SK-N-SH treated with all-trans-retinoic acid at 6 μM for 48 hours (cell line): ENCODE data around the gene CD300A.

ENCODE experiments used
- ATAC-seq: fragments of 200-7000 bp; cut with Tn5 transposase; 3 replicates; pipeline ENCODE4 v1.9.1; 2020; ENCODE audit warnings: mild to moderate bottlenecking, moderate library complexity
- ARNTL ChIP-seq: fragments of 450-650 bp; formaldehyde crosslinking; IDR thresholded peaks from 2 replicates; pipeline ENCODE4 v1.5.0; 2020; ENCODE audit warnings: low read depth, mild to moderate bottlenecking, moderate library complexity, borderline replicate concordance
- BACH2 ChIP-seq: fragments of 250-450 bp; sonication (Bioruptor Pico); IDR thresholded peaks from 2 replicates; pipeline ENCODE4 v1.9.0; 2021; ENCODE audit warnings: mild to moderate bottlenecking, borderline replicate concordance
- CSDC2 ChIP-seq: fragments of 250-450 bp; sonication (Bioruptor Pico); IDR thresholded peaks from 2 replicates; pipeline ENCODE4 v1.5.0; 2020; ENCODE audit warnings: mild to moderate bottlenecking, moderate library complexity
- ESRRG ChIP-seq: fragments of 250-450 bp; sonication (Bioruptor Pico); IDR thresholded peaks from 2 replicates; pipeline ENCODE4 v1.6.1; 2021; ENCODE audit warnings: mild to moderate bottlenecking
- ISL1 ChIP-seq: fragments of 250-450 bp; sonication (Bioruptor Pico); IDR thresholded peaks from 2 replicates; pipeline ENCODE4 v2.1.2; 2022; ENCODE audit warnings: mild to moderate bottlenecking, moderate library complexity
- OSR1 ChIP-seq: fragments of 250-450 bp; sonication (Bioruptor Pico); IDR thresholded peaks from 2 replicates; pipeline ENCODE4 v1.8.0; 2022; ENCODE audit warnings: moderate library complexity, mild to moderate bottlenecking, inconsistent platforms
- PPARA ChIP-seq: fragments of 250-450 bp; sonication (Bioruptor Pico); IDR thresholded peaks from 2 replicates; pipeline ENCODE4 v1.5.0; 2020; ENCODE audit warnings: mild to moderate bottlenecking, borderline replicate concordance
- RARB ChIP-seq: fragments of 250-450 bp; sonication (Bioruptor Pico); IDR thresholded peaks from 2 replicates; pipeline ENCODE4 v1.8.0; 2021; ENCODE audit warnings: mild to moderate bottlenecking, moderate library complexity
- SNAI2 ChIP-seq: fragments of 250-450 bp; sonication (Bioruptor Pico); IDR thresholded peaks from 2 replicates; pipeline ENCODE4 v1.5.0; 2020; ENCODE audit warnings: mild to moderate bottlenecking, moderate library complexity
- TCF4 ChIP-seq: fragments of 250-450 bp; sonication (Bioruptor Pico); IDR thresholded peaks from 2 replicates; pipeline ENCODE4 v1.8.0; 2021; ENCODE audit warnings: mild to moderate bottlenecking, moderate library complexity, borderline replicate concordance
- TOX ChIP-seq: fragments of 250-450 bp; sonication (Bioruptor Pico); IDR thresholded peaks from 2 replicates; pipeline ENCODE4 v1.8.0; 2021; ENCODE audit warnings: mild to moderate bottlenecking, moderate library complexity, borderline replicate concordance
- ZC3H10 ChIP-seq: fragments of 250-450 bp; sonication (Bioruptor Pico); IDR thresholded peaks from 2 replicates; pipeline ENCODE4 v1.5.1; 2021; ENCODE audit warnings: mild to moderate bottlenecking, moderate library complexity
- ZFP3 ChIP-seq: fragments of 250-450 bp; sonication (Bioruptor Pico); IDR thresholded peaks from 2 replicates; pipeline ENCODE4 v1.5.0; 2020; ENCODE audit warnings: mild to moderate bottlenecking, moderate library complexity
- ZNF565 ChIP-seq: fragments of 450-650 bp; formaldehyde crosslinking; conservative IDR thresholded peaks from 2 replicates; pipeline ENCODE4 v1.5.0; 2020; ENCODE audit warnings: low read depth, mild to moderate bottlenecking, moderate library complexity
- ZNF70 ChIP-seq: fragments of 450-650 bp; formaldehyde crosslinking; IDR thresholded peaks from 2 replicates; pipeline ENCODE4 v1.5.0; 2020; ENCODE audit warnings: mild to moderate bottlenecking, moderate library complexity
- ZNF8 ChIP-seq: fragments of 450-650 bp; formaldehyde crosslinking; IDR thresholded peaks from 2 replicates; pipeline ENCODE4 v1.5.0; 2020; ENCODE audit warnings: mild to moderate bottlenecking, moderate library complexity
- TF ChIP-seq, protein P1 (sequence below): fragments of 250-450 bp; sonication (Bioruptor Pico); IDR thresholded peaks from 2 replicates; pipeline ENCODE4 v1.8.0; 2021; ENCODE audit warnings: low read depth, mild to moderate bottlenecking, moderate library complexity, borderline replicate concordance
- TF ChIP-seq, protein P2 (sequence below): fragments of 250-450 bp; sonication (Bioruptor Pico); IDR thresholded peaks from 2 replicates; pipeline ENCODE4 v1.5.0; 2020; ENCODE audit warnings: mild to moderate bottlenecking, moderate library complexity
- TF ChIP-seq, protein P3 (sequence below): fragments of 250-450 bp; sonication (Bioruptor Pico); IDR thresholded peaks from 2 replicates; pipeline ENCODE4 v1.5.1; 2021; ENCODE audit warnings: mild to moderate bottlenecking, moderate library complexity
- TF ChIP-seq, protein P4 (sequence below): fragments of 250-450 bp; sonication (Bioruptor Pico); IDR thresholded peaks from 2 replicates; pipeline ENCODE4 v1.5.1; 2020; ENCODE audit warnings: low read depth, mild to moderate bottlenecking, moderate library complexity
- TF ChIP-seq, protein P5 (sequence below): fragments of 250-450 bp; sonication (Bioruptor Pico); IDR thresholded peaks from 2 replicates; pipeline ENCODE4 v1.8.0; 2020; ENCODE audit warnings: mild to moderate bottlenecking, moderate library complexity, borderline replicate concordance

The CD300A gene

DNA sequence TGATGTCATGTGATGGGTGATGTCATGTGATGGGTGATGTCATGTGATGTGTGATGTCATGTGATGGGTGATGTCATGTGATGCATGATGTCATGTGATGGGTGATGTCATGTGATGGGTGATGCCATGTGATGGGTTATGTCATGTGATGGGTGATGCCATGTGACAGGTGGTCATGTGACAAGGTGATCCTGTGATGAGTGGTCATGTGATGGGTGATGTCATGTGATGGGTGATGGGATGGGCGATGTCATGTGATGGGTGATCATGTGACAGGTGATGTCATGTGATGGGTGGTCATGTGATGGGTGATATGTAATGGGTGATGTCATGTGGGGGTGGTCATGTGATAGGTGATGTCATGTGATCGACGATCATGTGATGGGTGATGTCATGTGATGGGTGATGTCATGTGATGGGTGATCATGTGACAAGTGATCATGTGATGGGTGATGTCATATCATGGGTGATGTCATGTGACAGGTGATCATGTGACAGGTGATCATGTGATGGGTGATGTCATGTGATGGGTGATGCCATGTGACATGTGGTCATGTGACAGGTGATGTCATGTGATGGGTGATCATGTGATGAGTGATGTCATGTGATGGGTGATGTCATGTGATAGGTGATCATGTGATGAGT lies 47.7 kb downstream of the CD300A start:
- ATAC-seq, result no peak
- TF ChIP-seq, protein P1, sequence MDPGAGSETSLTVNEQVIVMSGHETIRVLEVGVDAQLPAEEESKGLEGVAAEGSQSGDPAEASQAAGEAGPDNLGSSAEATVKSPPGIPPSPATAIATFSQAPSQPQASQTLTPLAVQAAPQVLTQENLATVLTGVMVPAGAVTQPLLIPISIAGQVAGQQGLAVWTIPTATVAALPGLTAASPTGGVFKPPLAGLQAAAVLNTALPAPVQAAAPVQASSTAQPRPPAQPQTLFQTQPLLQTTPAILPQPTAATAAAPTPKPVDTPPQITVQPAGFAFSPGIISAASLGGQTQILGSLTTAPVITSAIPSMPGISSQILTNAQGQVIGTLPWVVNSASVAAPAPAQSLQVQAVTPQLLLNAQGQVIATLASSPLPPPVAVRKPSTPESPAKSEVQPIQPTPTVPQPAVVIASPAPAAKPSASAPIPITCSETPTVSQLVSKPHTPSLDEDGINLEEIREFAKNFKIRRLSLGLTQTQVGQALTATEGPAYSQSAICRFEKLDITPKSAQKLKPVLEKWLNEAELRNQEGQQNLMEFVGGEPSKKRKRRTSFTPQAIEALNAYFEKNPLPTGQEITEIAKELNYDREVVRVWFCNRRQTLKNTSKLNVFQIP, result no peak
- no peak for TF ChIP-seq SNAI2 (CRISPR knock-in tag)
- TF ChIP-seq ZC3H10 (CRISPR knock-in tag), result no peak
- TF ChIP-seq, protein P2, sequence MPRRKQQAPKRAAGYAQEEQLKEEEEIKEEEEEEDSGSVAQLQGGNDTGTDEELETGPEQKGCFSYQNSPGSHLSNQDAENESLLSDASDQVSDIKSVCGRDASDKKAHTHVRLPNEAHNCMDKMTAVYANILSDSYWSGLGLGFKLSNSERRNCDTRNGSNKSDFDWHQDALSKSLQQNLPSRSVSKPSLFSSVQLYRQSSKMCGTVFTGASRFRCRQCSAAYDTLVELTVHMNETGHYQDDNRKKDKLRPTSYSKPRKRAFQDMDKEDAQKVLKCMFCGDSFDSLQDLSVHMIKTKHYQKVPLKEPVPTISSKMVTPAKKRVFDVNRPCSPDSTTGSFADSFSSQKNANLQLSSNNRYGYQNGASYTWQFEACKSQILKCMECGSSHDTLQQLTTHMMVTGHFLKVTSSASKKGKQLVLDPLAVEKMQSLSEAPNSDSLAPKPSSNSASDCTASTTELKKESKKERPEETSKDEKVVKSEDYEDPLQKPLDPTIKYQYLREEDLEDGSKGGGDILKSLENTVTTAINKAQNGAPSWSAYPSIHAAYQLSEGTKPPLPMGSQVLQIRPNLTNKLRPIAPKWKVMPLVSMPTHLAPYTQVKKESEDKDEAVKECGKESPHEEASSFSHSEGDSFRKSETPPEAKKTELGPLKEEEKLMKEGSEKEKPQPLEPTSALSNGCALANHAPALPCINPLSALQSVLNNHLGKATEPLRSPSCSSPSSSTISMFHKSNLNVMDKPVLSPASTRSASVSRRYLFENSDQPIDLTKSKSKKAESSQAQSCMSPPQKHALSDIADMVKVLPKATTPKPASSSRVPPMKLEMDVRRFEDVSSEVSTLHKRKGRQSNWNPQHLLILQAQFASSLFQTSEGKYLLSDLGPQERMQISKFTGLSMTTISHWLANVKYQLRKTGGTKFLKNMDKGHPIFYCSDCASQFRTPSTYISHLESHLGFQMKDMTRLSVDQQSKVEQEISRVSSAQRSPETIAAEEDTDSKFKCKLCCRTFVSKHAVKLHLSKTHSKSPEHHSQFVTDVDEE (CRISPR knock-in tag), result no peak
- TF ChIP-seq RARB, result no peak
- no peak for TF ChIP-seq TCF4
- TF ChIP-seq ZNF70, result no peak
- TF ChIP-seq TOX (CRISPR knock-in tag), result no peak
- no peak for TF ChIP-seq ISL1 (CRISPR knock-in tag)

DNA sequence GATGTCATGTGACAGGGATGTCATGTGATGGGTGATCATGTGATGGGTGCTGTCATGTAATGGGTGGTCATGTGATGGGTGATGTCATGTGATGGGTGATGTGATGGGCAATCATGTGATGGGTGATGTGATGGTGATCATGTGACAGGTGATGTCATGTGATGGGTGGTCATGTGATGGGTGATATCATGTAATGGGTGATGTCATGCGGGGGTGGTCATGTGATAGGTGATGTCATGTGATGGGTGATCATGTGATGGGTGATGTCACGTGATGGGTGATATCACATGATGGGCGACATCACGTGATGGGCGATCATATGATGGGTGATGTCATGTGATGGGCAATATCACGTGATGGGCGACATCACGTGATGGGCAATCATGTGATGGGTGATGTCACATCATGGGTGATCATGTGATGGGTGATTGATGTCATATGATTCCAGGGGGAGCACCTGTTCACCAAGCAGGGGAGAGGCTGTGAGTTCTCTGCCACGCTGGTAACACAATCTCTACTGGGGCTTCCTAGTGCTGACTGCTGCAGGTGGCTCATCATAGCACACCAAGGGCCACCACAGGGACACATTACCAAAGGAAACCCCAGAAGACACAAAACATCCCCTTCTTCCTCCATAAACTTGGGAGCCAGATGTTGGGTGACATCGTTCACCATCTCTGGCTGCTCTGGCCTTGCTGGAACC lies 48.3 kb downstream of the CD300A start:
- ATAC-seq, result no peak
- TF ChIP-seq ARNTL (CRISPR knock-in tag) (no peak), ESRRG (CRISPR knock-in tag) (no peak), TCF4 (no peak), ZNF565 (CRISPR knock-in tag) (no peak)
- TF ChIP-seq, protein P2 (CRISPR knock-in tag), result no peak

DNA sequence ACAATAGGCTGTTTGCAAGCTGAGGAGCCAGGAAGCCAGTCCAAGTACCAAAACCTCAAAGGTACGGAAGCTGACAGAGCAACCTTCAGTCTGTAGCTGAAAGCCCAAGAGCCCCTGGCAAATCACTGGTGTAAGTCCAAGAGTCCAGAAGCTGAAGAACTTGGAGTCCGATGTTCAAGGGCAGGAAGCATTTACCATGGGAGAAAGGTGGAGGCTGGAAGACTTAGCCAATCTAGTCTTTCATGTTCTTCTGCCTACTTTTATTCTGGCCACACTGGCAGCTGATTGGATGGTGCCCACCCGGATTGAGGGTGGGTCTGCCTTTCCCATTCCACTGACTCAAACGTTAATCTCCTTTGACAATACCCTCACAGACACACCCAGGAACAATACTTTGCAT lies 49.5 kb downstream of the CD300A start:
- TF ChIP-seq ZNF565 (CRISPR knock-in tag), result no peak
- TF ChIP-seq ZNF70, result no peak
- TF ChIP-seq PPARA (CRISPR knock-in tag), result no peak
- TF ChIP-seq, protein P3, sequence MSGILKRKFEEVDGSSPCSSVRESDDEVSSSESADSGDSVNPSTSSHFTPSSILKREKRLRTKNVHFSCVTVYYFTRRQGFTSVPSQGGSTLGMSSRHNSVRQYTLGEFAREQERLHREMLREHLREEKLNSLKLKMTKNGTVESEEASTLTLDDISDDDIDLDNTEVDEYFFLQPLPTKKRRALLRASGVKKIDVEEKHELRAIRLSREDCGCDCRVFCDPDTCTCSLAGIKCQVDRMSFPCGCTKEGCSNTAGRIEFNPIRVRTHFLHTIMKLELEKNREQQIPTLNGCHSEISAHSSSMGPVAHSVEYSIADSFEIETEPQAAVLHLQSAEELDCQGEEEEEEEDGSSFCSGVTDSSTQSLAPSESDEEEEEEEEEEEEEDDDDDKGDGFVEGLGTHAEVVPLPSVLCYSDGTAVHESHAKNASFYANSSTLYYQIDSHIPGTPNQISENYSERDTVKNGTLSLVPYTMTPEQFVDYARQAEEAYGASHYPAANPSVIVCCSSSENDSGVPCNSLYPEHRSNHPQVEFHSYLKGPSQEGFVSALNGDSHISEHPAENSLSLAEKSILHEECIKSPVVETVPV (CRISPR knock-in tag), result no peak
- no peak for TF ChIP-seq BACH2 (CRISPR knock-in tag)
- no peak for TF ChIP-seq ZNF8
- TF ChIP-seq CSDC2, result no peak
- TF ChIP-seq, protein P4, sequence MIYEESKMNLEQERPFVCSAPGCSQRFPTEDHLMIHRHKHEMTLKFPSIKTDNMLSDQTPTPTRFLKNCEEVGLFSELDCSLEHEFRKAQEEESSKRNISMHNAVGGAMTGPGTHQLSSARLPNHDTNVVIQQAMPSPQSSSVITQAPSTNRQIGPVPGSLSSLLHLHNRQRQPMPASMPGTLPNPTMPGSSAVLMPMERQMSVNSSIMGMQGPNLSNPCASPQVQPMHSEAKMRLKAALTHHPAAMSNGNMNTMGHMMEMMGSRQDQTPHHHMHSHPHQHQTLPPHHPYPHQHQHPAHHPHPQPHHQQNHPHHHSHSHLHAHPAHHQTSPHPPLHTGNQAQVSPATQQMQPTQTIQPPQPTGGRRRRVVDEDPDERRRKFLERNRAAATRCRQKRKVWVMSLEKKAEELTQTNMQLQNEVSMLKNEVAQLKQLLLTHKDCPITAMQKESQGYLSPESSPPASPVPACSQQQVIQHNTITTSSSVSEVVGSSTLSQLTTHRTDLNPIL, result no peak
- no peak for TF ChIP-seq ZFP3
- TF ChIP-seq TOX (CRISPR knock-in tag), result no peak
- TF ChIP-seq, protein P2 (CRISPR knock-in tag), result no peak
- TF ChIP-seq, protein P5, sequence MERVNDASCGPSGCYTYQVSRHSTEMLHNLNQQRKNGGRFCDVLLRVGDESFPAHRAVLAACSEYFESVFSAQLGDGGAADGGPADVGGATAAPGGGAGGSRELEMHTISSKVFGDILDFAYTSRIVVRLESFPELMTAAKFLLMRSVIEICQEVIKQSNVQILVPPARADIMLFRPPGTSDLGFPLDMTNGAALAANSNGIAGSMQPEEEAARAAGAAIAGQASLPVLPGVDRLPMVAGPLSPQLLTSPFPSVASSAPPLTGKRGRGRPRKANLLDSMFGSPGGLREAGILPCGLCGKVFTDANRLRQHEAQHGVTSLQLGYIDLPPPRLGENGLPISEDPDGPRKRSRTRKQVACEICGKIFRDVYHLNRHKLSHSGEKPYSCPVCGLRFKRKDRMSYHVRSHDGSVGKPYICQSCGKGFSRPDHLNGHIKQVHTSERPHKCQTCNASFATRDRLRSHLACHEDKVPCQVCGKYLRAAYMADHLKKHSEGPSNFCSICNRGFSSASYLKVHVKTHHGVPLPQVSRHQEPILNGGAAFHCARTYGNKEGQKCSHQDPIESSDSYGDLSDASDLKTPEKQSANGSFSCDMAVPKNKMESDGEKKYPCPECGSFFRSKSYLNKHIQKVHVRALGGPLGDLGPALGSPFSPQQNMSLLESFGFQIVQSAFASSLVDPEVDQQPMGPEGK, result no peak
- no peak for TF ChIP-seq OSR1 (CRISPR knock-in tag)
- TF ChIP-seq, all 23 proteins: peak for 0

More for the DNA sequence above, 49.5 kb downstream of the CD300A start:
- no peak for ATAC-seq
